Vagina (tissue), 2 donors: Measurements from ENCODE around the gene OR6F1. TPM values are rescaled to one million over a fixed set of nuclear protein-coding genes. Genes with fewer than 3 reads are reported as not detected.

ENCODE experiments used
- DNase-seq, 2 donors: peaks; one replicate each; pipeline ENCODE4 v3.0.0-alpha.2; 2017; ENCODE audit errors: extremely low spot score in 2 of 2
- H3K27ac ChIP-seq: fragments of 200-600 bp; sonication (generic); one replicate; pipeline ENCODE4 v1.5.1; 2019
- H3K27me3 ChIP-seq: fragments of 200-600 bp; sonication (generic); one replicate; pipeline ENCODE4 v1.5.1; 2019
- H3K36me3 ChIP-seq, 2 donors: fragments of 200-600 bp; sonication (generic); one replicate each; pipeline ENCODE4 v1.5.1; 2017 to 2019
- H3K4me1 ChIP-seq: fragments of 200-600 bp; sonication (generic); one replicate; pipeline ENCODE4 v1.5.1; 2019
- H3K4me3 ChIP-seq, 2 donors: fragments of 200-600 bp; sonication (generic); 1 replicate in 1 of 2; 2 replicates in 1 of 2; pipeline ENCODE4 v1.5.1; 2016 to 2019
- H3K9me3 ChIP-seq: fragments of 200-600 bp; sonication (generic); one replicate; pipeline ENCODE4 v1.5.1; 2019
- POLR2A ChIP-seq, 2 donors: fragments of 450-650 bp; IDR thresholded peaks; one replicate each; pipeline ENCODE4 v1.6.1; 2017; ENCODE audit warnings: antibody characterized with exemption in 2 of 2, mild to moderate bottlenecking in 2 of 2, moderate library complexity in 2 of 2
- POLR2AphosphoS5 ChIP-seq, 2 donors: sonication (generic); formaldehyde crosslinking; IDR thresholded peaks; one replicate each; pipeline ENCODE4 v1.9.0; 2017; ENCODE audit warnings: antibody characterized with exemption in 2 of 2, mild to moderate bottlenecking in 2 of 2, low read depth in 1 of 2; ENCODE audit not compliant: insufficient read depth in 1 of 2
- intact Hi-C: fragments of 100-400 bp; cut with DNase I; formaldehyde crosslinking; loops from one replicate; pipeline ENCODE4 v1.15.1; 2023
- total RNA-seq: library from RNA; depleted of rRNA; stranded (reverse); fragments of >200 nt; gene quantifications from one replicate; pipeline ENCODE4 v1.2.3, GENCODE V29; 2016
- TF ChIP-seq, protein P1 (sequence below), 3 experiments: fragments of 450-650 bp in 2 of 3; fragments of 200-600 bp in 1 of 3; sonication (generic) in 1 of 3; IDR thresholded peaks; one replicate each; pipeline ENCODE4 v1.5.1; 2017 to 2019; ENCODE audit warnings: antibody characterized with exemption in 3 of 3, mild to moderate bottlenecking in 2 of 3, moderate library complexity in 2 of 3

The OR6F1 gene
- total RNA-seq, 1 donor from 2014 or later, result not detected

DNA sequence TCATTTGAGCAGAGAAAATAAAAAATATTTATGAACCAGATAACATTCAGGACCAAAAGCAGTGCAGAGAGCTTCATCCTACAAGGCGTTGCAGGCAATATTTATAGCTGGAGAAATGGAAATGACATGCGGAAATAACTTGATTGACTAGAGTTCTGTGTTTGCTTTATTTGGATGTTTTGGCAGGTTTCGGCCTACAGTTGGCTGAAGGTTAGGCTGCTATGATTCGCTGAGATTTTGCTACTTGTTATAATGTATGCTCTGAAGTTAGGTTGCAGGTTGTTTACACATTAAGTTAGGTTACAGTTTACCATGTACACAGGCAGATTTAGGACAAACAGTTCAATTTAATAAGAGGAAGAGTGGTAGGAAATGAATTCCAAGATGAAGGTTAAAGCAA lies 36.3 kb downstream of the OR6F1 start:
- Histone ChIP-seq H3K4me1 (no peaks in the 10 kb centered on the region), H3K27ac (no peak overlapping the region), H3K9me3 (no peaks in the 10 kb centered on the region), H3K27me3 (no peaks in the 10 kb centered on the region), H3K36me3 (no peaks in the 10 kb centered on the region), H3K4me3 (no peak overlapping the region)
- no peak for DNase-seq
- intact Hi-C loops, result no loop called here
- TF ChIP-seq POLR2AphosphoS5 (IDR thresholded peaks at IDR 0.05; ENCODE audit: insufficient read depth in 1 of 2, low read depth in 1 of 2) (no peak), POLR2A (IDR thresholded peaks at IDR 0.05) (no peak)
- TF ChIP-seq, protein P1, sequence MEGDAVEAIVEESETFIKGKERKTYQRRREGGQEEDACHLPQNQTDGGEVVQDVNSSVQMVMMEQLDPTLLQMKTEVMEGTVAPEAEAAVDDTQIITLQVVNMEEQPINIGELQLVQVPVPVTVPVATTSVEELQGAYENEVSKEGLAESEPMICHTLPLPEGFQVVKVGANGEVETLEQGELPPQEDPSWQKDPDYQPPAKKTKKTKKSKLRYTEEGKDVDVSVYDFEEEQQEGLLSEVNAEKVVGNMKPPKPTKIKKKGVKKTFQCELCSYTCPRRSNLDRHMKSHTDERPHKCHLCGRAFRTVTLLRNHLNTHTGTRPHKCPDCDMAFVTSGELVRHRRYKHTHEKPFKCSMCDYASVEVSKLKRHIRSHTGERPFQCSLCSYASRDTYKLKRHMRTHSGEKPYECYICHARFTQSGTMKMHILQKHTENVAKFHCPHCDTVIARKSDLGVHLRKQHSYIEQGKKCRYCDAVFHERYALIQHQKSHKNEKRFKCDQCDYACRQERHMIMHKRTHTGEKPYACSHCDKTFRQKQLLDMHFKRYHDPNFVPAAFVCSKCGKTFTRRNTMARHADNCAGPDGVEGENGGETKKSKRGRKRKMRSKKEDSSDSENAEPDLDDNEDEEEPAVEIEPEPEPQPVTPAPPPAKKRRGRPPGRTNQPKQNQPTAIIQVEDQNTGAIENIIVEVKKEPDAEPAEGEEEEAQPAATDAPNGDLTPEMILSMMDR (IDR thresholded peaks at IDR 0.05), result no peak

DNA sequence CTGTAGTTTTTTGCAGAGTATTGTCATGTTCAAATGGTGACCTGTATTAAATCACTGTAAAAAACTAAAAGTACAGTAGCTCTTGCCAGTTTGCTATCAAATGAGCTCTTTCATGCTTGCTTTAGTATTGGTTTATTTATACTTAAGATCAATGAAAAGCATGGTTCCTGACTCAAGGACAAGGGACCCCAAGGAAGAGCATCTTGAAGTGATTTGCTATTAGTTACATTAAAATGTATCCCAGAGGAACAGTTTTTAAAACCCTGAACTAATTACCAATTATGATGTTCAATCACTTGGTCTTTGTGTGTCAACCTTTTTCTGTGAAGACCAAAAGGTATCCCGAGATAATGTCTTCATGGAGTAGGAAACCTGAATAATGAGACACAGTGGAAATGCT lies 36.8 kb downstream of the OR6F1 start, which contains the start of gene OR13G1:
TSS of gene OR13G1 (minus strand) at position 101 of the 400 bp plus-strand sequence. CDS start 6,698 bp downstream, outside the sequence.
- no peak for DNase-seq
- TF ChIP-seq POLR2AphosphoS5 (IDR thresholded peaks at IDR 0.05; ENCODE audit: insufficient read depth in 1 of 2, low read depth in 1 of 2) (no peak), POLR2A (IDR thresholded peaks at IDR 0.05) (no peak)
- TF ChIP-seq, protein P1 (IDR thresholded peaks at IDR 0.05), result no peak
- H3K27me3 ChIP-seq, result no peaks in the 10 kb centered on the region
- intact Hi-C loops, result no loop called here
- no peak within 1 kb of the TSS for H3K27ac ChIP-seq
- H3K9me3 ChIP-seq, result no peaks in the 10 kb centered on the region
- H3K4me1 ChIP-seq, result no peaks in the 10 kb centered on the region
- H3K4me3 ChIP-seq, result no peak within 1 kb of the TSS
- no peaks in the 10 kb centered on the region for H3K36me3 ChIP-seq

DNA sequence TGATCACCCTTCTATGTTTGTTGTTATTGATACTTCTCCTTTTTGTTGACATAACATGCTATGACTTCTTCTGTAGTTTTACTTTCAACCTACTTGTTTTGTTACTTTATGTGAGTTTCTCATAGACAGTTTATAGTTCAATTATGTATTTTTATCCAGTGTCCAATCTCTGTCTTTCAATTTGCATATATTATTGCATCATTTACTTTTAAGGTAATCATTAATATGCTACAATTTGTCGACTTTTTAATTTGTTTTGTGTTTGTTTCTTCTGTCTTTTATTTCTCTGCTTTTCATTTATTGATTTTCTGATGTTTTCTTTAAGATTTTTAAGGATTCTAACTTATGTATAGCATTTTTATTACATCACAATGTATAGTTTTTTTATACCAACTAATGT lies 47.2 kb downstream of the OR6F1 start:
- no peaks in the 10 kb centered on the region for H3K4me1 ChIP-seq
- H3K9me3 ChIP-seq, result no peaks in the 10 kb centered on the region
- no peak for DNase-seq
- no peaks in the 10 kb centered on the region for H3K27me3 ChIP-seq
- no peaks in the 10 kb centered on the region for H3K36me3 ChIP-seq
- no peak overlapping the region for H3K4me3 ChIP-seq
- H3K27ac ChIP-seq, result no peak overlapping the region
- TF ChIP-seq POLR2AphosphoS5 (IDR thresholded peaks at IDR 0.05; ENCODE audit: insufficient read depth in 1 of 2, low read depth in 1 of 2) (no peak), POLR2A (IDR thresholded peaks at IDR 0.05) (no peak)
- TF ChIP-seq, protein P1 (IDR thresholded peaks at IDR 0.05), result no peak
- intact Hi-C loops, result no loop called here

Other genes starting within 250 kb of the OR6F1 start
- gene OR2C3, start 180.2 kb downstream of the OR6F1 start, total RNA-seq, result not detected
- not detected for gene GCSAML, start 167.5 kb downstream of the OR6F1 start, total RNA-seq
- not detected for gene OR2G2, start 128.3 kb downstream of the OR6F1 start, total RNA-seq
- gene OR2G3, start 111.1 kb downstream of the OR6F1 start, total RNA-seq, result not detected
- not detected for gene OR13G1, start 36.9 kb downstream of the OR6F1 start, total RNA-seq
- gene OR14K1, start 22.0 kb upstream of the OR6F1 start, total RNA-seq, result 1.5 TPM
- gene OR14A2, start 31.5 kb upstream of the OR6F1 start, total RNA-seq, result not detected
- gene OR1C1, start 43.9 kb upstream of the OR6F1 start, total RNA-seq, result not detected
- not detected for gene OR14A16, start 107.5 kb upstream of the OR6F1 start, total RNA-seq
- not detected for gene OR11L1, start 125.2 kb upstream of the OR6F1 start, total RNA-seq
- gene TRIM58, start 140.5 kb upstream of the OR6F1 start, total RNA-seq, result 4.7 TPM
- 3.9 TPM for gene OR2W3, start 178.9 kb upstream of the OR6F1 start, total RNA-seq
- gene OR2T8, start 203.6 kb upstream of the OR6F1 start, total RNA-seq, result 0.98 TPM
- gene OR2AJ1, start 208.2 kb upstream of the OR6F1 start, total RNA-seq, result not detected
- gene OR2L8, start 232.2 kb upstream of the OR6F1 start, total RNA-seq, result not detected
- not detected for gene OR2AK2, start 248.6 kb upstream of the OR6F1 start, total RNA-seq